CD1c-positive myeloid dendritic cell (primary cell): ENCODE measurements around the gene ZBTB46.
A peak's percentile ranks its signal among the peaks of the same experiment; 100 is the strongest.

Source experiments
- DNase-seq: peaks from one replicate; pipeline ENCODE4 v3.0.0-alpha.2; 2016; ENCODE audit errors: extremely low spot score

ZBTB46 gene

GRCh38 chr20:63746751-63747315 lies 84.2 kb downstream of the ZBTB46 start:
- DNase-seq = no peak

- DNase-seq = no peak
Measured at GRCh38 chr20:63745961-63746731, 84.9 kb downstream of the ZBTB46 start.

GRCh38 chr20:63745424-63745805 lies 85.6 kb downstream of the ZBTB46 start:
- no peak for DNase-seq

GRCh38 chr20:63744574-63745423 lies 86.3 kb downstream of the ZBTB46 start:
- DNase-seq = no peak

DNA sequence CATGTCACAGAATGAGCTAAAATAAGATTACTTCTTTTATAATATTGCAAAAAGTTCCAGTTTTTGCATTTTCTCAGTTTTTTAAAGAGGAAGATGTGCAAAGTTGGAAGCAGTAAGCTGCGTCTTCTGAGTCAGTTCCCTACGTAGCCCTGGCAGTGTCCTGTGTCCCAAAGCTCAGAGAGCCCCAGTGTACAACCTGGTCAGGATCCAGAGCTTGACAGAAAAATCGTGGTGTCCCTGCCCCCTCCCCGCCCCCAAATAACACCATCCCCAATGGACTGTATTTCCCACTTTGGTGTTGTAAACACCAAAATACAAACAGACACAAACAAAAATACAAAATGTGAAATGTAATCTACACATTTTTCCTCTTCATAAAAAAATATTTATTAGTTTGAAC lies 86.9 kb downstream of the ZBTB46 start:
- DNase-seq = no peak

GRCh38 chr20:63743210-63743970 lies 87.7 kb downstream of the ZBTB46 start:
- no peak for DNase-seq

DNA sequence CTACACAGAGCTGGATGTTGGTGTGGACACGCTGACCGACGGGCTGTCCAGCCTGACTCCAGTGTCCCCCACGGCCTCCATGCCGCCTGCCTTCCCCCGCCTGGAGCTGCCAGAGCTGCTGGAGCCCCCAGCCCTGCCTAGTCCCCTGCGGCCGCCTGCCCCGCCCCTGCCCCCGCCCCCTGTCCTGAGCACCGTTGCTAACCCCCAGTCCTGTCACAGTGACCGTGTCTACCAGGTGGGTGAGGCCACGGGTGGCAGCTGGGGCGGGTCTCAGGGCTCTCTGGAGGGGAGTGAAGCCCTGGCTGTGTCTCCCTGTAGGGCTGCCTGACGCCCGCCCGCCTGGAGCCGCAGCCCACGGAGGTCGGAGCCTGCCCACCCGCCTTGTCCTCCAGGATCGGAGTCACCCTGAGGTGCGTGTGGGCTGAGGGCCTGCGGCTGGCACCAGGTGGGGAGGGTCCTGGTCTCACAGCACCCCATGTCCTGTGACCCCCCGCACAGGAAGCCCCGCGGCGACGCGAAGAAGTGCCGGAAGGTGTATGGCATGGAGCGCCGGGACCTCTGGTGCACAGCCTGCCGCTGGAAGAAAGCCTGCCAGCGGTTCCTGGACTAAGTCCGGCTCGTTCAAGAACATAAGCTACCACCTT lies 88.6 kb downstream of the ZBTB46 start:
- DNase-seq = no peak

GRCh38 chr20:63741676-63742380 lies 89.2 kb downstream of the ZBTB46 start:
- no peak for DNase-seq

- no peak for DNase-seq
Measured at GRCh38 chr20:63741354-63741675, 89.7 kb downstream of the ZBTB46 start.

DNA sequence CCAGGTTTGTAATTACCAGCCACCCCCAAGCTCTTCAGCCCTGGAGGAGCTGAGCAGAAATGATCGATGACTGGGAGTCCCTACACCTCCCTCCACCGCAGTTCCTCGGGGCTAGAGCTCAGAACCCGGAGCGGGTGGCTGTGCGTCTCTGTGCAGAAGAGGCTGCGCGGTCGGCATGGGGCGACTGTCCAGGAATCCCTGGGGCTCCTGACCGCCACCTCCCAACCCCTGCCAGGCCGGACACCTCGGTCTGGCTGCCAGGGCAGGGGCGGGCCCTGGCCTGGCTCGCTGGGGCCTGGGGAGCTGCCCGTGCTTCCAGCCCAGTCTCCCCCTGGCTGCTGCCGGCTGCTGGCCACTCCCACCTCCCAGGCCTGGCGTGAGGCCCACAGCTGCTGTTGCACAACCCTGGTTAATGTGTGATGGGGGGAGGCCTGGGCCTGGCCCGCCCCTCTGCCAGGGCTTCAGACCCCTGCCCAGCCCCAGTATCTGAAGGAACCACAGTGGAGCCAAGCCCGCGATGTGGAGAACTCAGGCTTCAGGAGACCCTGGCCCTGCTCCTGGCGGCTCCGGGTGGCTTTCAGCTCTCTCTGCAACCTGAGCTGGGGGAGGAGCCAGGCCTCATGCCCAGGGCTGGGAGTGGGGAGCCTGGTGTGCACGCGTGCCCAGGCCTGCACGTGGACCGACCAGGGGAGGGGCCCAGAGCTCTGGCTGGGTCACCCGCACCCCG lies 90.3 kb downstream of the ZBTB46 start:
- DNase-seq = peak; percentile 65

GRCh38 chr20:63740070-63740626 lies 90.9 kb downstream of the ZBTB46 start:
- peak; percentile 51 for DNase-seq

DNA sequence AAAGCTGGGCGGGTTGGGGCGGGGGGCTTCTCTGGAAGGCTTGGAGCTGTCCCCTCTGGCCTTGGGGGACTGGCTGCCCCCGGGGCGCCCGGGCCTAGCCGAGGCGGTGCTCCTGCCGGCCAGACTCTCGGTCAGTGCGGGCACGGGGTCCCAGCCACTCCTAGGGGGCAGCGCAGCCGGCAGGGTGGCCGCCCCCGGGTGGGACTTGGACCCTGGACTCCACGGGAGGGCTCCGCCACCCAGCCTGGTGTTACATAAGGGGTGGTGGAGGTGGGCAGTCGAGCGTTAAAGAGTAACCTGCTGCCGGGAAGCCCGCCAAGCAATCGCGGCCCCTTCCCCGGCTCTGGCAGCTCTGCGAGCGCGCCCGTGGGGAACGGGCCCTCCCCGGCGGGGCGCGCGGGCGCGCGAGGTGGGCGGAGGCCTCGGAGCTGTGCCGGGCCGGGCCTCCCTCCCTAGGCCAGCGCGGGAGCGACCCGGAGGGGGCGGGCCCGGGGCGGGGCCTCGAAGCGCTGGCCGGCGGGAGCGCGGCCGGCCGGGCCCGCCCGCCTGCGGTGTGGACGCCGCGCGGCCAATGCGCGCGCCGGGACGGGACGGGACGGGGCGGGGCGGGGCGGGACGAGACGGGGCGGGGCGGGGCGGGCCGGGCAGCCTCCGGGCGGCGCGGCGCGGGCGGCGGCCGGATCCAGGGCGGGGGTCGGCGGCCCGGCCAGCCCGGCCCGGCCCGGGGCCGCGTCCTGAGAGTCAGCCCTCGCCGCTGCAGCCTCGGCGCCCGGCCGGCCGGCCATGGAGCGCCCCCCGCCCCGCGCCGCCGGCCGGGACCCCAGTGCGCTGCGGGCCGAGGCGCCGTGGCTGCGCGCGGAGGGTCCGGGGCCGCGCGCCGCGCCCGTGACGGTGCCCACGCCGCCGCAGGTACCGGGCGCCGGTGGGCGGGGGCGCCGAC lies 91.7 kb downstream of the ZBTB46 start, which contains the start of gene SLC2A4RG:
SLC2A4RG (plus strand) TSS at position 647 of the 940 bp plus-strand sequence; CDS start at position 784, 137 bp downstream.
- DNase-seq = peak; percentile 90

DNA sequence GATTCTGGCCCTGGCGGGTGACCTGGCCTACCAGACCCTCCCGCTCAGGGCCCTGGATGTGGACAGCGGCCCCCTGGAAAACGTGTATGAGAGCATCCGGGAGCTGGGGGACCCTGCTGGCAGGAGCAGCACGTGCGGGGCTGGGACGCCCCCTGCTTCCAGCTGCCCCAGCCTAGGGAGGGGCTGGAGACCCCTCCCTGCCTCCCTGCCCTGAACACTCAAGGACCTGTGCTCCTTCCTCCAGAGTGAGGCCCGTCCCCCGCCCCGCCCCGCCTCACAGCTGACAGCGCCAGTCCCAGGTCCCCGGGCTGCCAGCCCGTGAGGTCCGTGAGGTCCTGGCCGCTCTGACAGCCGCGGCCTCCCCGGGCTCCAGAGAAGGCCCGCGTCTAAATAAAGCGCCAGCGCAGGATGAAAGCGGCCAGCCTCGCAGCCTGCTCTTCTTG lies 92.4 kb downstream of the ZBTB46 start:
- peak; percentile 36 for DNase-seq

- DNase-seq = peak; percentile 31
Measured at GRCh38 chr20:63737945-63738686, 92.9 kb downstream of the ZBTB46 start.

DNA sequence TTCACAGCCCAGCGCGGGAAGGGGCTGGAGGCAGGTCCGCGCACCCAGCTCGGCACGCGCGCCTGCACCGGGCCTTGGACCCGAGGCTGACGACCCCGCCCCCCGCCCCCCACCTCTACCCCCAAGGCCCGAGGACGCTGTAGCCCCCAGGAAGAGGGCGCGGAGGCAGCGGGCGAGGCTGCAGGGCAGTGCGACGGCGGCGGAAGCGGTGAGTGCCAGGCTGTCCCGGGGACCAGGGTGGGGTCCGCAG lies 93.4 kb downstream of the ZBTB46 start:
- no peak for DNase-seq

DNA sequence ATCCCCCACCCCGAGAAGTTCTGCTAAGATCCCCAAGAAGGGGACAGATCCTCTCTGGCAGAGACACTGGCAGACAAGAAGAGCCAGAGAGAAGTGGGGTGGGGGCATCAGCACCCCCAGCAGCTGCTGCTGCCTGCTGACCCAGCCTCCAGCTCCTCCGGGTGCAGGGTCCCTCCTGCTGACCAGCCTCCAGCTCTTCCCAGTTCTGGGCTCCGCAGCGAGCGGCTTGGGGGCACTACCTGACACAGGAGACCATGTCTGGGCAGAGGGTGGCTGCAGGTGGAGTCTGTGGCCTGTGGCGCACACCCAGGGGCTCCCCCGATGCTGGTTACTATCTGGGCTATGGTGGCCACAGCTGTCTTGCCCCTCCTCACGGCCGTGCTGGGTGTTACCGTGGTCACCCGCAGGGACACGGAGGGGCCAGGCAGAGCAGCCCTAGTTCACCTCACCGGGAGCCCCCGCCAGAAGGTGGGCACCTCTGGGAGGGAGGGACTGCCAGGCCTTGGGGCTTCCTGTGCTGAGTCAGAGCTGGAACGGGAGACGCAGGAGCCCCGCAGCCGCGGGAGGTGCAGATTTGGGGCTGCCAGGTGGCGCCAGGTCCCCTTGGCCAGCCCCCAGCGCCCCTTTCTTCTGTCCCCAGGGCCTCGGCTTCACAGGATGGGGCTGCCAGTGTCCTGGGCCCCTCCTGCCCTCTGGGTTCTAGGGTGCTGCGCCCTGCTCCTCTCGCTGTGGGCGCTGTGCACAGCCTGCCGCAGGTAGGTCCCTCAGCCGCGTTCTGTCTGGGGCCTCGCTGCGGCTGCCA lies 94.0 kb downstream of the ZBTB46 start:
- DNase-seq = no peak
